GM19397 (cell line): ENCODE measurements around the gene CIT.
"Not testable (repeated sequence)": the region's sequence is repeated elsewhere in the genome, so short reads cannot be mapped to it uniquely, and the experiment has no call there.

ENCODE experiments used
- ATAC-seq: cut with Tn5 transposase; IDR thresholded peaks from one replicate; pipeline ENCODE4 v1.9.1; 2021; ENCODE audit warnings: mild to moderate bottlenecking, moderate library complexity; ENCODE audit not compliant: unreplicated experiment

CIT gene

GRCh38 chr12:119876761-119877638 lies at the start of gene CIT:
Gene CIT (minus strand): TSS chr12:119877320. CDS start chr12:119876168, 1,152 bp downstream.
- ATAC-seq, result peak; percentile 98

GRCh38 chr12:119925269-119925668 lies 48.1 kb upstream of the CIT start:
- no peak for ATAC-seq

- ATAC-seq, result no peak
Observed at GRCh38 chr12:119920064-119920463, 42.9 kb upstream of the CIT start.

- ATAC-seq, result no peak
Observed at GRCh38 chr12:119915894-119916510, 38.9 kb upstream of the CIT start.

- ATAC-seq, result no peak
Observed at GRCh38 chr12:119914666-119915065, 37.5 kb upstream of the CIT start.

- no peak for ATAC-seq
Observed at GRCh38 chr12:119913536-119914330, 36.6 kb upstream of the CIT start.

GRCh38 chr12:119911182-119911581 lies 34.1 kb upstream of the CIT start:
- ATAC-seq, result no peak

GRCh38 chr12:119910586-119910985 lies 33.5 kb upstream of the CIT start:
- ATAC-seq, result no peak

GRCh38 chr12:119902084-119902509 lies 25.0 kb upstream of the CIT start:
- no peak for ATAC-seq

GRCh38 chr12:119901670-119902069 lies 24.6 kb upstream of the CIT start:
- no peak for ATAC-seq

- ATAC-seq, result no peak
Observed at GRCh38 chr12:119894916-119895315, 17.8 kb upstream of the CIT start.

- ATAC-seq, result not testable (repeated sequence)
Observed at GRCh38 chr12:119892611-119893010, 15.5 kb upstream of the CIT start.

- no peak for ATAC-seq
Observed at GRCh38 chr12:119885549-119885948, 8.4 kb upstream of the CIT start.

GRCh38 chr12:119883791-119884190 lies 6.7 kb upstream of the CIT start:
- ATAC-seq, result not testable (repeated sequence)

- ATAC-seq, result no peak
Observed at GRCh38 chr12:119883237-119883636, 6.1 kb upstream of the CIT start.

- ATAC-seq, result no peak
Observed at GRCh38 chr12:119877639-119877948, 474 bp upstream of the CIT start.

GRCh38 chr12:119870457-119870856 lies 6.7 kb downstream of the CIT start:
- no peak for ATAC-seq

GRCh38 chr12:119869720-119870119 lies 7.4 kb downstream of the CIT start:
- no peak for ATAC-seq

- ATAC-seq, result no peak
Observed at GRCh38 chr12:119868992-119869391, 8.1 kb downstream of the CIT start.

- no peak for ATAC-seq
Observed at GRCh38 chr12:119864591-119864990, 12.5 kb downstream of the CIT start.

GRCh38 chr12:119859241-119859640 lies 17.9 kb downstream of the CIT start:
- no peak for ATAC-seq
